ENCODE data around the gene TRMT11. TPM values are rescaled to one million over a fixed set of nuclear protein-coding genes. Genes with fewer than 3 reads are reported as not detected.

The TRMT11 gene
- polyA plus RNA-seq, 4 donors = 29.5 to 34.0 (median 32.0) TPM

GRCh38 chr6:126071000-126071647 is 84.8 kb downstream of the TRMT11 start:
- DNase-seq (ENCODE audit: low read depth in 4 of 4, low spot score in 3 of 4) = no peak

- no peak for DNase-seq (ENCODE audit: low read depth in 4 of 4, low spot score in 3 of 4)
Observed at GRCh38 chr6:126072172-126072571, 85.8 kb downstream of the TRMT11 start.

GRCh38 chr6:126072834-126073233 is 86.5 kb downstream of the TRMT11 start:
- no peak for DNase-seq (ENCODE audit: low read depth in 4 of 4, low spot score in 3 of 4)

DNA sequence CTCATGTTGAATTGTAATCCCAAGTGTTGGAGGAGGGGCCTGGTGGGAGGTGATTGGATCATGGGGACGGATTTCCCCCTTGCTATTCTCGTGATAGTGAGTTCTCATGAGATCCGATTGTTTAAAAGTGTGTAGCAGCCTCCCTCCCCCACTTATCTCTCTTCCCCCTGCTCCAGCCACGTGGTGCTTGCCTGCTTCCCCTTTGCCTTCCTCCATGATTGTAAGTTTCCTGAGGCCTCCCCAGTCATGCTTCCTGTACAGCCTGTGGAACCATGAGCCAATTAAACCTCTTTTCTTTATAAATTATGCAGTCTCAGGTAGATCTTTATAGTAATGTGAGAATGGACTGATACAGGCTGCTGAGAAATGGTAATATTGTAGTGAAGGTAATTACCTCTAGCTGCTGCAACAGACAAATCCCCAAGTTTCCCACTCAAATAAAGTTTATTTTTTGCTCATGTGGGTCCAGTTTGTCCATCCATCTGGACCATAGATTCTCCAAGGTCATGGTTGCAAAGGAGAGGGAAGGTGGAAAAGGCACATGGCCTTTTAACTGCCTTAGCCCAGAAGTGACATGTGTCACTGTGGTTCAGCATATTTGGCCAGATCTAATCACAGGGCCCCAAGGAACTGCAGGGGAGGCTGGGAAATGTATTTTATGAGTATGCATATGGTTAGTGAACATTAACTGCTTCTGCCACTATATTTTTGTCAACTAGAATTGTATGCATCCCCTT is 89.2 kb downstream of the TRMT11 start:
- no peak for DNase-seq (ENCODE audit: low read depth in 4 of 4, low spot score in 3 of 4)

- DNase-seq (ENCODE audit: low read depth in 4 of 4, low spot score in 3 of 4) = no peak
Observed at GRCh38 chr6:126076992-126077664, 90.8 kb downstream of the TRMT11 start.

- DNase-seq (ENCODE audit: low read depth in 4 of 4, low spot score in 3 of 4) = no peak
Observed at GRCh38 chr6:126077810-126078776, 91.8 kb downstream of the TRMT11 start.

- DNase-seq (ENCODE audit: low read depth in 4 of 4, low spot score in 3 of 4) = no peak
Observed at GRCh38 chr6:126083875-126084274, 97.5 kb downstream of the TRMT11 start.

- DNase-seq (ENCODE audit: low read depth in 4 of 4, low spot score in 3 of 4) = no peak
Observed at GRCh38 chr6:126086560-126086959, 100.2 kb downstream of the TRMT11 start.

Other genes with a start within 250 kb of the TRMT11 start
- 1 to 10 TPM; 7.0 to 8.8 (median 8.2) TPM for gene HEY2, start 236.9 kb upstream of the TRMT11 start, polyA plus RNA-seq (ENCODE audit: insufficient read length in 4 of 4)
- gene NCOA7, start 195.6 kb upstream of the TRMT11 start, polyA plus RNA-seq (ENCODE audit: insufficient read length in 4 of 4) = 10 to 100 TPM; 39.9 to 71.7 (median 49.0) TPM
- 10 to 100 TPM; 35.8 to 42.5 (median 41.2) TPM for gene HINT3, start 29.8 kb upstream of the TRMT11 start, polyA plus RNA-seq (ENCODE audit: insufficient read length in 4 of 4)